Spleen (tissue), 7 donors: ENCODE measurements around the gene WIPI1.
"Not testable (repeated sequence)": the region's sequence is repeated elsewhere in the genome, so short reads cannot be mapped to it uniquely, and the experiment has no call there.

ENCODE experiments used
- CTCF ChIP-seq, 11 experiments: fragments of 200-600 bp in 7 of 11; fragments of 450-650 bp in 4 of 11; sonication (generic) in 4 of 11; IDR thresholded peaks in 8 of 11; conservative IDR thresholded peaks in 3 of 11; 1 replicate in 7 of 11; 2 replicates in 4 of 11; pipeline versions ENCODE4 v1.4.0 to v1.8.0; 2016 to 2021; ENCODE audit warnings: antibody characterized with exemption in 11 of 11, inconsistent platforms in 4 of 11, mild to moderate bottlenecking in 1 of 11
- POLR2A ChIP-seq, 3 donors: fragments of 450-650 bp; IDR thresholded peaks; one replicate each; pipeline ENCODE4 v1.5.1; 2017; ENCODE audit warnings: antibody characterized with exemption in 3 of 3, mild to moderate bottlenecking in 1 of 3
- POLR2AphosphoS5 ChIP-seq, 3 donors: sonication (generic); formaldehyde crosslinking; IDR thresholded peaks; one replicate each; pipeline ENCODE4 v1.5.1; 2017; ENCODE audit warnings: antibody characterized with exemption in 3 of 3
- donor health status: DM: no; HTN: no; CAD: no; lungs with moderate emphysema.
- donor health status: DM: no; HTN: no; CAD: no.
- donor health status: DM: no; HTN: no; CAD: no.

- not testable (repeated sequence) for TF ChIP-seq CTCF (IDR thresholded peaks at IDR 0.05 in 8 of 11, conservative IDR thresholded peaks at IDR 0.05 in 3 of 11); POLR2AphosphoS5 (IDR thresholded peaks at IDR 0.05); POLR2A (IDR thresholded peaks at IDR 0.05)
Observed at GRCh38 chr17:68492394-68493054, 35.2 kb upstream of the WIPI1 start.
